GM23338 (cell line): Measurements from ENCODE around the gene GJD2. TPM values are rescaled to one million over a fixed set of nuclear protein-coding genes. Genes with fewer than 3 reads are reported as not detected.

Experiments
- ATAC-seq: fragments of 200-7000 bp; cut with Tn5 transposase; 3 replicates; pipeline ENCODE4 v1.9.1; 2020
- DNase-seq: peaks from one replicate; pipeline ENCODE4 v3.0.0-alpha.2; 2015; ENCODE audit warnings: low spot score
- H2AFZ ChIP-seq: fragments of 200-600 bp; sonication (generic); 2 replicates; pipeline ENCODE4 v1.8.0; 2016; ENCODE audit warnings: antibody characterized with exemption, mild to moderate bottlenecking, moderate library complexity
- H3F3A ChIP-seq: fragments of 200-600 bp; sonication (generic); replicated peaks from 2 replicates; pipeline ENCODE4 v1.8.0; 2017; ENCODE audit warnings: antibody characterized with exemption, mixed run types, low read depth
- H3K27ac ChIP-seq: fragments of 200-600 bp; sonication (generic); 2 replicates; pipeline ENCODE4 v1.6.1; 2016; ENCODE audit warnings: low read depth
- H3K27me3 ChIP-seq: fragments of 200-600 bp; sonication (generic); 2 replicates; pipeline ENCODE4 v1.8.0; 2016; ENCODE audit warnings: mild to moderate bottlenecking, mixed run types, moderate library complexity; ENCODE audit not compliant: insufficient read depth
- H3K36me3 ChIP-seq: fragments of 200-600 bp; sonication (generic); 2 replicates; pipeline ENCODE4 v1.8.0; 2016; ENCODE audit warnings: mild to moderate bottlenecking; ENCODE audit not compliant: insufficient read depth
- H3K4me1 ChIP-seq: fragments of 200-600 bp; sonication (generic); 2 replicates; pipeline ENCODE4 v1.8.0; 2016; ENCODE audit warnings: mild to moderate bottlenecking, moderate library complexity; ENCODE audit not compliant: insufficient read depth
- H3K4me2 ChIP-seq: fragments of 200-600 bp; sonication (generic); 2 replicates; pipeline ENCODE4 v1.7.1; 2017; ENCODE audit warnings: mixed run types
- H3K4me3 ChIP-seq: fragments of 200-600 bp; sonication (generic); 2 replicates; pipeline ENCODE4 v1.6.1; 2016; ENCODE audit warnings: mixed run types
- H3K79me2 ChIP-seq: fragments of 200-600 bp; sonication (generic); replicated peaks from 2 replicates; pipeline ENCODE4 v1.8.0; 2017; ENCODE audit warnings: mild to moderate bottlenecking; ENCODE audit not compliant: insufficient read depth
- H3K9me2 ChIP-seq: fragments of 200-600 bp; sonication (generic); 2 replicates; pipeline ENCODE4 v1.8.0; 2017; ENCODE audit not compliant: insufficient read depth
- H4K20me1 ChIP-seq: fragments of 200-600 bp; sonication (generic); replicated peaks from 2 replicates; pipeline ENCODE4 v1.8.0; 2017; ENCODE audit warnings: mild to moderate bottlenecking; ENCODE audit not compliant: insufficient read depth
- H3K27ac Mint-ChIP-seq: 2 replicates; pipeline ENCODE4 v1.8.0; 2020; ENCODE audit warnings: inconsistent platforms, mild to moderate bottlenecking, moderate library complexity, mixed read lengths
- H3K27me3 Mint-ChIP-seq: 3 replicates; pipeline ENCODE4 v1.8.0; 2022; ENCODE audit warnings: low read depth, mild to moderate bottlenecking, moderate library complexity, mixed read lengths, inconsistent platforms; ENCODE audit not compliant: insufficient read depth, poor library complexity
- H3K36me3 Mint-ChIP-seq: 3 replicates; pipeline ENCODE4 v1.8.0; 2021; ENCODE audit warnings: low read depth, mild to moderate bottlenecking, inconsistent platforms, moderate library complexity, mixed read lengths
- H3K4me1 Mint-ChIP-seq: 3 replicates; pipeline ENCODE4 v1.8.0; 2020; ENCODE audit warnings: mild to moderate bottlenecking, inconsistent platforms, mixed read lengths
- H3K4me3 Mint-ChIP-seq: 3 replicates; pipeline ENCODE4 v1.8.0; 2021; ENCODE audit warnings: moderate library complexity, mild to moderate bottlenecking, inconsistent platforms, mixed read lengths
- H3K9me3 Mint-ChIP-seq: 3 replicates; pipeline ENCODE4 v1.8.0; 2020; ENCODE audit warnings: moderate library complexity, mild to moderate bottlenecking, inconsistent platforms, mixed read lengths
- CREB1 ChIP-seq: fragments of 250-450 bp; sonication (Bioruptor Pico); IDR thresholded peaks from 2 replicates; pipeline ENCODE4 v1.5.0; 2020; ENCODE audit warnings: low read depth, mild to moderate bottlenecking, moderate library complexity
- CTCF ChIP-seq, 2 experiments: fragments of 200-600 bp in 1 of 2; sonication (generic) in 1 of 2; conservative IDR thresholded peaks; 2 replicates each; pipeline versions ENCODE4 v1.5.1 to v1.6.1; 2016 to 2017; ENCODE audit warnings: antibody characterized with exemption in 2 of 2, low read depth in 2 of 2, mild to moderate bottlenecking in 2 of 2, moderate library complexity in 1 of 2
- ETS1 ChIP-seq: IDR thresholded peaks from 2 replicates; pipeline ENCODE4 v1.6.1; 2016; ENCODE audit warnings: antibody characterized with exemption
- EZH2 ChIP-seq: fragments of 200-600 bp; sonication (generic); IDR thresholded peaks from one replicate; pipeline ENCODE4 v1.8.0; 2017; ENCODE audit warnings: antibody characterized with exemption, mild to moderate bottlenecking, low read depth; ENCODE audit not compliant: unreplicated experiment
- EZH2phosphoT487 ChIP-seq: fragments of 200-600 bp; sonication (generic); IDR thresholded peaks from one replicate; pipeline ENCODE4 v1.8.1; 2018; ENCODE audit warnings: antibody characterized with exemption; ENCODE audit not compliant: unreplicated experiment
- JUNB ChIP-seq: IDR thresholded peaks from one replicate; pipeline ENCODE4 v1.6.1; 2016; ENCODE audit warnings: antibody characterized with exemption; ENCODE audit not compliant: unreplicated experiment
- NANOG ChIP-seq: IDR thresholded peaks from 2 replicates; pipeline ENCODE4 v1.6.1; 2016; ENCODE audit warnings: antibody characterized with exemption, borderline replicate concordance
- POLR2AphosphoS5 ChIP-seq: IDR thresholded peaks from 2 replicates; pipeline ENCODE4 v1.6.1; 2016; ENCODE audit warnings: antibody characterized with exemption, low read depth
- REST ChIP-seq: IDR thresholded peaks from one replicate; pipeline ENCODE4 v1.6.1; 2018; ENCODE audit warnings: antibody characterized with exemption; ENCODE audit not compliant: unreplicated experiment
- STAT1 ChIP-seq: IDR thresholded peaks from one replicate; pipeline ENCODE4 v1.6.1; 2016; ENCODE audit warnings: antibody characterized with exemption; ENCODE audit not compliant: unreplicated experiment
- ZNF114 ChIP-seq: fragments of 250-450 bp; sonication (Bioruptor Pico); IDR thresholded peaks from 2 replicates; pipeline ENCODE4 v1.5.0; 2020; ENCODE audit warnings: mild to moderate bottlenecking, moderate library complexity
- ZNF331 ChIP-seq: fragments of 250-450 bp; sonication (Bioruptor Pico); IDR thresholded peaks from 2 replicates; pipeline ENCODE4 v1.5.0; 2020; ENCODE audit warnings: low read depth, mild to moderate bottlenecking, moderate library complexity
- ZNF462 ChIP-seq: fragments of 250-450 bp; sonication (Bioruptor Pico); IDR thresholded peaks from 2 replicates; pipeline ENCODE4 v1.5.0; 2020; ENCODE audit warnings: mild to moderate bottlenecking, moderate library complexity
- polyA plus RNA-seq: library from polyadenylated mRNA; unstranded; fragments of >200 nt; fragmentation: Nextera tagmentation; extraction: Ambion mirVana; gene quantifications from 2 replicates; pipeline ENCODE4 v1.2.1, GENCODE V29; 2016
- total RNA-seq: library from RNA; depleted of rRNA; stranded (reverse); fragments of >200 nt; shearing (Covaris generic); gene quantifications from 2 replicates; pipeline ENCODE4 v1.2.3, GENCODE V29; 2014

Gene GJD2
- total and polyA plus RNA-seq, 2 experiments from 2014 or later: 0.29 to 0.63 TPM

- Histone ChIP-seq H3K27ac (no peak overlapping the region), H4K20me1 (no peaks in the 10 kb centered on the region), H3K9me2 (no peaks in the 10 kb centered on the region), H2AFZ (no peak overlapping the region), H3F3A (no peaks in the 10 kb centered on the region), H3K36me3 (no peaks in the 10 kb centered on the region), H3K79me2 (no peaks in the 10 kb centered on the region), H3K4me2 (no peak overlapping the region), H3K4me3 (no peak overlapping the region), H3K27me3 (peaks cover 39% of the 10 kb centered on the region), H3K4me1 (no peaks in the 10 kb centered on the region; the same call in 1 of the 2 replicates)
- Mint-ChIP-seq H3K27me3 (peaks cover 24% of the 10 kb centered on the region), H3K4me1 (peaks cover 21% of the 10 kb centered on the region), H3K36me3 (no peaks in the 10 kb centered on the region), H3K4me3 (no peak overlapping the region), H3K9me3 (no peaks in the 10 kb centered on the region), H3K27ac (no peak overlapping the region)
- DNase-seq (no peak), ATAC-seq (no peak)
- TF ChIP-seq ZNF462 (CRISPR knock-in tag): no peak
- no peak for TF ChIP-seq STAT1
- no peak for TF ChIP-seq POLR2AphosphoS5
- TF ChIP-seq JUNB: no peak
- no peak for TF ChIP-seq EZH2phosphoT487
- no peak for TF ChIP-seq NANOG
- no peak for TF ChIP-seq ZNF331 (CRISPR knock-in tag)
- no peak for TF ChIP-seq REST
- TF ChIP-seq EZH2: no peak
- TF ChIP-seq ZNF114: no peak
- no peak for TF ChIP-seq ETS1
- no peak for TF ChIP-seq CTCF (conservative IDR thresholded peaks at IDR 0.05; ENCODE audit: low read depth in 2 of 2)
- TF ChIP-seq CREB1 (CRISPR knock-in tag): no peak
Measured at GRCh38 chr15:34759992-34760391, 5.2 kb upstream of the GJD2 start.
